OCI-LY3 (cell line): ENCODE data around the gene ANKS4B.
A peak's percentile ranks its signal among the peaks of the same experiment; 100 is the strongest.

Experiments used
- H2AFZ ChIP-seq: fragments of 200-600, 300-600 bp; shearing (Covaris generic); 2 replicates; pipeline ENCODE4 v1.6.0; 2014; ENCODE audit warnings: antibody characterized with exemption, low read depth, low read length
- H3K27ac ChIP-seq: fragments of 200-600, 300-600 bp; sonication (generic); 2 replicates; pipeline ENCODE4 v1.5.1; 2014; ENCODE audit warnings: mild to moderate bottlenecking, low read length, moderate library complexity, mixed read lengths
- H3K27me3 ChIP-seq: fragments of 200-600, 300-600 bp; sonication (generic); 2 replicates; pipeline ENCODE4 v1.6.1; 2014; ENCODE audit warnings: low read depth, low read length, mixed read lengths
- H3K36me3 ChIP-seq: fragments of 200-600, 300-600 bp; sonication (generic); replicated peaks from 2 replicates; pipeline ENCODE3; 2014; ENCODE audit warnings: low read depth, low read length, mixed read lengths
- H3K4me1 ChIP-seq: fragments of 300-600, 200-600 bp; sonication (generic); 2 replicates; pipeline ENCODE4 v1.6.1; 2014; ENCODE audit warnings: low read length, mixed read lengths
- H3K4me2 ChIP-seq: fragments of 200-600, 300-600 bp; sonication (generic); 2 replicates; pipeline ENCODE4 v1.6.1; 2014; ENCODE audit warnings: low read length, mixed read lengths
- H3K4me3 ChIP-seq: fragments of 300-600, 200-600 bp; sonication (generic); 2 replicates; pipeline ENCODE4 v1.5.1; 2014; ENCODE audit warnings: antibody characterized with exemption, mild to moderate bottlenecking, low read length, moderate library complexity
- H3K79me2 ChIP-seq: fragments of 300-600, 200-600 bp; shearing (Covaris generic); 2 replicates; pipeline ENCODE4 v1.6.1; 2014; ENCODE audit warnings: mild to moderate bottlenecking, low read length, mixed read lengths
- H3K9ac ChIP-seq: fragments of 300-600, 200-600 bp; shearing (Covaris generic); 2 replicates; pipeline ENCODE4 v1.6.0; 2014; ENCODE audit warnings: mild to moderate bottlenecking, low read length, moderate library complexity
- H3K9me3 ChIP-seq: fragments of 200-600, 300-600 bp; shearing (Covaris generic); 2 replicates; pipeline ENCODE4 v1.6.1; 2014; ENCODE audit warnings: low read length, mixed read lengths; ENCODE audit not compliant: insufficient read depth
- H4K20me1 ChIP-seq: fragments of 200-600, 300-600 bp; sonication (generic); 2 replicates; pipeline ENCODE4 v1.6.1; 2016; ENCODE audit warnings: low read length, mixed read lengths; ENCODE audit not compliant: insufficient read depth
- EZH2phosphoT487 ChIP-seq: fragments of 200-600 bp; shearing (Covaris generic); IDR thresholded peaks from 2 replicates; pipeline ENCODE4 v1.6.1; 2018; ENCODE audit warnings: antibody characterized with exemption, mixed run types, low read depth
- TF ChIP-seq, protein P1 (sequence below): fragments of 200-600, 300-600 bp; sonication (generic); IDR thresholded peaks from 2 replicates; pipeline ENCODE4 v1.5.1; 2014; ENCODE audit warnings: antibody characterized with exemption, low read length, low read depth

Gene ANKS4B

DNA sequence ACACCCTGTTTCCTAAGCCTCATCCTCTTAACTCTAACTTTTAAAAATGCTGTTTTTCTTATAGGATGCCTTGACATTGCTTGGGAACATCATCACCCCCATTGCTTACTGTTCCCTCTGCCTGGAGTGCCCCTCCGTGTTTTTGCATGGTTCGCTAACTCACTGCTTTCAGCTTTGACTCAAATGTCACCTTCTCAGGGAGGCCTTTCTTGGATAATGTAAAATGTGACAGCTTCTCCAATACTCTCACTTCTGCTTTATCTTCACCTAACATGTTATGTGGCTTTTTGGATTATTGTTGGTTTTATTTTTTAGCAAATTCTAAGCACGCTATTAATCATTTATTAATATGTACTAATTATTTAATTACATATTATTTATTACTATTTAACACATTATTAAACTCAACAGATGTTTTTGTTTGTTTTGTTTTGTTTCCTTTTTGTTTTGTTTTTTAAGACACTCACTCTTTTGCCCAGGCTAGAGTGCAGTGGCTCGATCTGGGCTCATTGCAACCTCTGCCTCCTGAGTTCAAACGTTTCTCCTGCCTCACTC lies 40.8 kb downstream of the ANKS4B start:
- Histone ChIP-seq H3K9me3 (no peaks in the 10 kb centered on the region), H3K4me2 (peak overlapping the region; percentile 69)

DNA sequence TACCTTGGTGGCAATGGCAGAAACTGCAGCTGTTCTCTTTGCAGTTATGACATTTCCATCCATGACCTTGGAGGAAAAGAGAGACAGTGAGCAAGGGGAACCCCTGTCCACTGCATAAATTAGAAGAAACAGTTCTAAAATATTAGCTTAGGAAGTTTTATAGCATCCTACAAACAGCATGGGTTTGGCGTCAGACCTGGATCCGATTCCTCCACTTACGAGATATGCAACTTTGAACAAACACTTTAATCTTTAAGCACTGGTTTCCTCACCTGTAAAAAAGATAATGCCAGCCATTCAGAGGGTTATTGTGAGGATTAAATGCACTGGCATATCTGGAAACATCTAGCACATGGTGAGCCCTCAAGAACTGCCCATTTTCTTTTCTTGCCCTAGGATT lies 42.0 kb downstream of the ANKS4B start:
- Histone ChIP-seq H3K36me3 (no peaks in the 10 kb centered on the region), H3K4me2 (peak overlapping the region; percentile 69), H2AFZ (no peak overlapping the region), H4K20me1 (no peaks in the 10 kb centered on the region), H3K4me1 (peaks cover 46% of the 10 kb centered on the region), H3K9ac (no peak overlapping the region), H3K27ac (no peak overlapping the region), H3K4me3 (peak overlapping the region; percentile 43), H3K9me3 (no peaks in the 10 kb centered on the region), H3K79me2 (no peaks in the 10 kb centered on the region), H3K27me3 (peaks cover 61% of the 10 kb centered on the region)
- TF ChIP-seq EZH2phosphoT487 = no peak
- TF ChIP-seq, protein P1, sequence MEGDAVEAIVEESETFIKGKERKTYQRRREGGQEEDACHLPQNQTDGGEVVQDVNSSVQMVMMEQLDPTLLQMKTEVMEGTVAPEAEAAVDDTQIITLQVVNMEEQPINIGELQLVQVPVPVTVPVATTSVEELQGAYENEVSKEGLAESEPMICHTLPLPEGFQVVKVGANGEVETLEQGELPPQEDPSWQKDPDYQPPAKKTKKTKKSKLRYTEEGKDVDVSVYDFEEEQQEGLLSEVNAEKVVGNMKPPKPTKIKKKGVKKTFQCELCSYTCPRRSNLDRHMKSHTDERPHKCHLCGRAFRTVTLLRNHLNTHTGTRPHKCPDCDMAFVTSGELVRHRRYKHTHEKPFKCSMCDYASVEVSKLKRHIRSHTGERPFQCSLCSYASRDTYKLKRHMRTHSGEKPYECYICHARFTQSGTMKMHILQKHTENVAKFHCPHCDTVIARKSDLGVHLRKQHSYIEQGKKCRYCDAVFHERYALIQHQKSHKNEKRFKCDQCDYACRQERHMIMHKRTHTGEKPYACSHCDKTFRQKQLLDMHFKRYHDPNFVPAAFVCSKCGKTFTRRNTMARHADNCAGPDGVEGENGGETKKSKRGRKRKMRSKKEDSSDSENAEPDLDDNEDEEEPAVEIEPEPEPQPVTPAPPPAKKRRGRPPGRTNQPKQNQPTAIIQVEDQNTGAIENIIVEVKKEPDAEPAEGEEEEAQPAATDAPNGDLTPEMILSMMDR = no peak

More for the DNA sequence above, 40.8 kb downstream of the ANKS4B start:
- no peaks in the 10 kb centered on the region for H4K20me1 ChIP-seq
- H3K79me2 ChIP-seq = no peaks in the 10 kb centered on the region
- no peak overlapping the region for H2AFZ ChIP-seq
- no peak overlapping the region for H3K9ac ChIP-seq
- H3K27ac ChIP-seq = no peak overlapping the region
- H3K4me1 ChIP-seq = peaks cover 46% of the 10 kb centered on the region
- no peaks in the 10 kb centered on the region for H3K36me3 ChIP-seq
- H3K4me3 ChIP-seq = peak overlapping the region; percentile 28; the same call in 1 of the 2 replicates
- H3K27me3 ChIP-seq = peaks cover 60% of the 10 kb centered on the region
- no peak for TF ChIP-seq EZH2phosphoT487
- TF ChIP-seq, protein P1 = no peak

DNA sequence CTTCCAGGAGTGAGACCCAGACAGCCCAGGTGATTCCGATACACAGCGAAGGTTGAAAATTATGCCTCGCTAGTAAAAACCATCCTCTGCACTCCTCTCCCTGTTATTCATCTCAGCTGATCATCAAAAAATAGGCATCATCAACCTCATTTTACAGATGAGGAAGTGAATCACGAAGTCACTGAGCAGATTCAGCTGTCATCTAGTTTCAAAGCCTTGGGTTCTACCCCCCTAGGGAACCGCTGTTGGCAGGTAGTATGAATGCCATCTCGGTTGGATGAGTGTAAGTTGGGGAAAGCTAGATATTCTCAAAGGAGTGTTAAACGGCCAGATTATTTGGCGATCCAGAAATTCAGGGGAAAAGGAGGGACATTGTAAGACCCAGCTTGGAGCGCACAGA lies 42.6 kb downstream of the ANKS4B start:
- Histone ChIP-seq H3K27me3 (peaks cover 56% of the 10 kb centered on the region), H3K36me3 (no peaks in the 10 kb centered on the region), H3K79me2 (no peaks in the 10 kb centered on the region), H2AFZ (no peak overlapping the region), H3K4me2 (peak overlapping the region; percentile 69), H3K9ac (no peak overlapping the region), H3K4me1 (peaks cover 46% of the 10 kb centered on the region), H3K27ac (no peak overlapping the region), H4K20me1 (no peaks in the 10 kb centered on the region), H3K4me3 (peak overlapping the region; percentile 43), H3K9me3 (no peaks in the 10 kb centered on the region)
- TF ChIP-seq EZH2phosphoT487 = no peak
- TF ChIP-seq, protein P1 = no peak

DNA sequence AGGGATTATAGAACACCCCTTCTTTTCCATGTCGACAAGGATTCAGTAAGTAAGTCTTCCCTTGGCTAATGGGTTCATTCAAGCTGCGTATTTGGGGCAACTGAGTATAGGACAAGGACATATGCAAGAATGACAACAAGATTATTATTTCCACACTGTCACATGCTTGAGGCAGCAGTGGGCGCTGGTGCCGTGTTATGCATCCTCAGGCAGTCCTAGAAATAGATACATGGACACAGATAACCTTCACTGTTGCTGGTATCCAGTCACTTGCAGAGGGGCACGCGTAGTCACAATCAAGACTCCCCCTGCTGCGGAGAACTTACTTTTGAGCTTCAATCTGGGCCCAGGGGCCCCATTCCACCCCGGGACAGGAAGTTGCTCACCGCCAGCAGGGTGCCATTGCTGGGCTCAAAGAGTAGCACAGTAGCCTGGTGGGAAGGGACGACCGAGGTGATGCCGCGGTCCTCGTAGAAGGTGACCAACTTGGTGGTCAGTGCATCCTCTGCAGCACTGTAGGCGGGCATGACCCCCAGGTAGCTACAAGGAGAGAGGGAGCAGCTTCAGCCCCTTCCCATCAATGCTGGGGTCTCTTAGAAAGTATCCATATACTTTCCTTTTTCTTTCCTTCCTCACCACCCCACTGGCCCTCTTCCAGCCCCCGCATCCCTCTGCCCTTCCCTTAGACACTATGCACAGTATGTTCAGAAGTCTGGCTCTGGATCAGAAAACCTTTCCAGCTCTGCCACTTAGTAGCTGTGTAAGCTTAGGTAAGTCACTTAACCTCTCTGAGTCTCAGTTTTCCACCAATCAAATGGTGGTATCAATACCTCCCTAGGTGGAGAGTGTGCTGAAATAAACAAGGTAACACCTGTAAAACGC lies 43.8 kb downstream of the ANKS4B start:
- Histone ChIP-seq H3K9me3 (no peaks in the 10 kb centered on the region), H3K27me3 (peaks cover 60% of the 10 kb centered on the region), H2AFZ (no peak overlapping the region), H3K4me2 (peak overlapping the region; percentile 91), H3K79me2 (no peaks in the 10 kb centered on the region), H3K4me1 (peaks cover 46% of the 10 kb centered on the region), H3K36me3 (no peaks in the 10 kb centered on the region), H3K4me3 (peak overlapping the region; percentile 80), H3K9ac (no peak overlapping the region), H3K27ac (no peak overlapping the region), H4K20me1 (no peaks in the 10 kb centered on the region)
- no peak for TF ChIP-seq EZH2phosphoT487
- TF ChIP-seq, protein P1 = peak; percentile 25
